Endothelial cell of umbilical vein (primary cell): Measurements from ENCODE around the gene PCDHB6.

ENCODE experiments used
- EZH2 ChIP-seq: IDR thresholded peaks from 2 replicates; pipeline ENCODE4 v1.6.1; 2012; ENCODE audit warnings: borderline replicate concordance, low read depth, mild to moderate bottlenecking, moderate library complexity, low read length, inconsistent platforms; ENCODE audit not compliant: severe bottlenecking
- FOS ChIP-seq: IDR thresholded peaks from 2 replicates; pipeline ENCODE4 v1.6.1; 2011; ENCODE audit warnings: mild to moderate bottlenecking, low read length, moderate library complexity, borderline replicate concordance; ENCODE audit not compliant: insufficient read depth
- JUN ChIP-seq: IDR thresholded peaks from 2 replicates; pipeline ENCODE4 v1.6.1; 2011; ENCODE audit warnings: borderline replicate concordance, low read depth; ENCODE audit not compliant: insufficient read length, insufficient read depth
- MYC ChIP-seq: IDR thresholded peaks from one replicate; pipeline ENCODE4 v1.6.1; 2011; ENCODE audit warnings: mild to moderate bottlenecking, low read depth, low read length
- POLR2A ChIP-seq: IDR thresholded peaks from 2 replicates; pipeline ENCODE4 v1.6.1; 2012; ENCODE audit warnings: low read depth, mild to moderate bottlenecking, control low read depth, low read length
- POLR2AphosphoS5 ChIP-seq: IDR thresholded peaks from 2 replicates; pipeline ENCODE4 v1.6.1; 2012; ENCODE audit warnings: low read depth, mild to moderate bottlenecking, control low read depth, low read length, moderate library complexity; ENCODE audit not compliant: insufficient read depth
- TF ChIP-seq, protein P1 (sequence below), 2 donors: IDR thresholded peaks; 1 replicate in 1 of 2; 2 replicates in 1 of 2; pipeline ENCODE4 v1.5.1; 2011; ENCODE audit warnings: low read length in 2 of 2, mild to moderate bottlenecking in 2 of 2, moderate library complexity in 2 of 2, control low read depth in 1 of 2, inconsistent platforms in 1 of 2, low read depth in 1 of 2; ENCODE audit not compliant: insufficient read depth in 1 of 2; ENCODE audit errors: extremely low read depth in 1 of 2

DNA sequence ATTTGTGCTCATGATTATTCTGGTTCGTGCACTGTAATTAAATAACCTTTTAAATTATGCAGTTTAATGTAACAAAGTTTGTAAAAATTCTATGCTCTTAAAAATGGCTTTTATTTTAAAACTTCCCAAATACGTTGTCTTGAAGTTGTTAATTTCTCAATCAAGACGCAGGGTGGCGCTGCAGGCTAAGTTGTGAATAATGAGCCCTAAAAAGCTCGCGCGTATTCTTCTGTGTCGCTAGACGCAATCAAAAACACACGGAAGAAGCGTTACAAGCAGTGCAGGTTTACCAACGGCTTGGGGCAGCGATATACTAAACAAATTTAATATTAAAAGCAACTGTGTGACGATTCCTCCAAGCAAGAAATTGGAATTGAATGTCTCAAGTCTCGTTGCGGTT, 28.3 kb upstream of the PCDHB6 start, which contains the start of gene PCDHB4:
- TF ChIP-seq, protein P1, sequence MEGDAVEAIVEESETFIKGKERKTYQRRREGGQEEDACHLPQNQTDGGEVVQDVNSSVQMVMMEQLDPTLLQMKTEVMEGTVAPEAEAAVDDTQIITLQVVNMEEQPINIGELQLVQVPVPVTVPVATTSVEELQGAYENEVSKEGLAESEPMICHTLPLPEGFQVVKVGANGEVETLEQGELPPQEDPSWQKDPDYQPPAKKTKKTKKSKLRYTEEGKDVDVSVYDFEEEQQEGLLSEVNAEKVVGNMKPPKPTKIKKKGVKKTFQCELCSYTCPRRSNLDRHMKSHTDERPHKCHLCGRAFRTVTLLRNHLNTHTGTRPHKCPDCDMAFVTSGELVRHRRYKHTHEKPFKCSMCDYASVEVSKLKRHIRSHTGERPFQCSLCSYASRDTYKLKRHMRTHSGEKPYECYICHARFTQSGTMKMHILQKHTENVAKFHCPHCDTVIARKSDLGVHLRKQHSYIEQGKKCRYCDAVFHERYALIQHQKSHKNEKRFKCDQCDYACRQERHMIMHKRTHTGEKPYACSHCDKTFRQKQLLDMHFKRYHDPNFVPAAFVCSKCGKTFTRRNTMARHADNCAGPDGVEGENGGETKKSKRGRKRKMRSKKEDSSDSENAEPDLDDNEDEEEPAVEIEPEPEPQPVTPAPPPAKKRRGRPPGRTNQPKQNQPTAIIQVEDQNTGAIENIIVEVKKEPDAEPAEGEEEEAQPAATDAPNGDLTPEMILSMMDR (IDR thresholded peaks at IDR 0.05; ENCODE audit: extremely low read depth in 1 of 2, insufficient read depth in 1 of 2, low read depth in 1 of 2, low read length in 2 of 2): no peak
- no peak for TF ChIP-seq POLR2AphosphoS5
- no peak for TF ChIP-seq POLR2A
- TF ChIP-seq JUN: no peak
- TF ChIP-seq EZH2: no peak
- no peak for TF ChIP-seq FOS
- TF ChIP-seq MYC: no peak
